Effector memory CD4-positive, alpha-beta T cell (primary cell): ENCODE results near the gene TNFSF12.
"Not testable (repeated sequence)": the region's sequence is repeated elsewhere in the genome, so short reads cannot be mapped to it uniquely, and the experiment has no call there.

ENCODE experiments used
- DNase-seq, 3 donors: peaks; one replicate each; pipeline ENCODE4 v3.0.0-alpha.2; 2020
- H3K27ac ChIP-seq: 2 replicates; pipeline ENCODE4 v1.7.0; 2013; ENCODE audit warnings: mild to moderate bottlenecking, low read length, moderate library complexity; ENCODE audit not compliant: insufficient read depth, poor library complexity, severe bottlenecking
- H3K27me3 ChIP-seq: replicated peaks from 2 replicates; pipeline ENCODE4 v1.7.0; 2013; ENCODE audit warnings: mild to moderate bottlenecking, low read length; ENCODE audit not compliant: insufficient read depth, control insufficient read depth, poor library complexity, severe bottlenecking
- H3K36me3 ChIP-seq: 2 replicates; pipeline ENCODE4 v1.7.0; 2013; ENCODE audit warnings: mild to moderate bottlenecking, low read length, moderate library complexity; ENCODE audit not compliant: control insufficient read depth, insufficient read depth
- H3K4me1 ChIP-seq: 2 replicates; pipeline ENCODE4 v1.7.0; 2013; ENCODE audit warnings: low read length, mild to moderate bottlenecking; ENCODE audit not compliant: control insufficient read depth, insufficient read depth, poor library complexity, severe bottlenecking
- H3K4me3 ChIP-seq: 2 replicates; pipeline ENCODE4 v1.7.0; 2013; ENCODE audit warnings: low read length, low read depth, mild to moderate bottlenecking; ENCODE audit not compliant: insufficient read depth, poor library complexity, severe bottlenecking
- H3K9me3 ChIP-seq: 2 replicates; pipeline ENCODE4 v1.7.0; 2013; ENCODE audit warnings: mild to moderate bottlenecking, low read length, moderate library complexity; ENCODE audit not compliant: control insufficient read depth

The TNFSF12 gene

DNA sequence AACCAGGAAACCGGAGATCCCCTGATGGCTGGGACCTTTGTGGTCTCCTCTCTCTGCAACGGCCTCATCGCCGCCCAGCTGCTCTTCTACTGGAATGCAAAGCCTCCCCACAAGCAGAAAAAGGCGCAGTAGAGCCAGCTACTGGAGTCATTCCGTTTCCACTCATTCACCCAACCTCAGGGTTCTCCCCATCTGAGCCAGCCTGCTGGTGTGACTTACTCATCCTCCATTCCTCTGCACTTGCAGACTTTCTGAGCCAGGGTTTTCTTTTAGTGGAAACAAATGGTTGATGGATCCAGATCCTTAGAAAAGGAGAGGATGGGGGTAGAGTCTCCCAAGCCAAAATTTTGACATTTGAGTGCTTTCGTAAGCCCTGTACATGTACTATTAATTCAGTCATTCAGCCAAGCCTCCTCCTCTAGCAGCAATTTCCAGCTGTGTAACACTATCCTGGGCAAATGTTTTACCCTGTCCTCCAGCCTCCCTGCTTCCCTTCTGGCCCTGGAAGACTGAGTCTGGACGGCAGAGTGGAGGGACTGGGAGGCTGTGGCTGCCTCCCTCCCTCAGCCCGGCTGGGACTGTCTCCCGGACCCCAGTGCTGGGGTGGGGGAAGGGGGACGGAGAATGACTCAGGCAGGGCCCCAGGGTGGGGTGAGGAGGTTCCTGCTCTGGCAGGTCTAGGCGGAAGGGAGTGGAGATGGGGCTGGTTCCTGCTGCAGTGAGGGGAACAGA lies 38.7 kb downstream of the TNFSF12 start:
- peaks cover 16% of the 10 kb centered on the region for H3K4me1 ChIP-seq
- peaks cover 31% of the 10 kb centered on the region for H3K36me3 ChIP-seq
- H3K27ac ChIP-seq: no peak overlapping the region
- no peak overlapping the region for H3K4me3 ChIP-seq
- no peaks in the 10 kb centered on the region for H3K9me3 ChIP-seq
- DNase-seq: no peak
- no peaks in the 10 kb centered on the region for H3K27me3 ChIP-seq

DNA sequence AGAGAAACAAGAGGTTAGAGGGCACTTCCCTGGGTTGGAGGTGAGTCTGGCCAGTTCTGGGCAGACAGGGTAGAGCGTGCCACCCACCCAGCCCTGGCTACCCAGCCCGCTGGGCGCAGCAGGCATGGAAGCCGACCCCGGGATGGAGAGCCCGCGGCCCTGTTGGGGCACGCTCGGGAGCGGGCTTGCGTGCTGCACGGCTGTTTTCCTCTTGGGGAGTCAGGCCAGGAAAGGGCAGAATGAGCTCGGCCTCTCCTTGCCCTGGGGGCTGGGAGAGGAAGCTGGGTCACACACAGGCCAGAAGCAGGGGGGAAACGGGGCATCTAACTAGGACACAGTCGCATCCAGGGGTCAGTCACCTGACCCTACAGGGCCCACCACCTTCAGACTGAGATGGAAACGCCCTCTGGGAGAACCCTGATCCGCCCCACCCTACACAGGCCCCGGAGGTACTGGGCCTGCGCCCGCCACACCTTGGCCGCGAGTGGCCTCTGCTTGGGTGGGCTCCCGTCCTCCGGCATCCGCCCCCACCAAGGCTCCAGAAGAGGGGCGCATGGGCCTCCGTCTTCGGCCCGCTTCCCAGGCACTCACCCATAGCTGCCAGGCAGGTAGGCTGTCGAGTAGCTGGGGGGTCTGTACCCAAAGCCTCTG lies 39.8 kb downstream of the TNFSF12 start:
- no peaks in the 10 kb centered on the region for H3K9me3 ChIP-seq
- H3K27me3 ChIP-seq: no peaks in the 10 kb centered on the region
- H3K27ac ChIP-seq: no peak overlapping the region
- peaks cover 8% of the 10 kb centered on the region for H3K4me1 ChIP-seq
- no peak overlapping the region for H3K4me3 ChIP-seq
- no peak for DNase-seq
- peaks cover 42% of the 10 kb centered on the region for H3K36me3 ChIP-seq

DNA sequence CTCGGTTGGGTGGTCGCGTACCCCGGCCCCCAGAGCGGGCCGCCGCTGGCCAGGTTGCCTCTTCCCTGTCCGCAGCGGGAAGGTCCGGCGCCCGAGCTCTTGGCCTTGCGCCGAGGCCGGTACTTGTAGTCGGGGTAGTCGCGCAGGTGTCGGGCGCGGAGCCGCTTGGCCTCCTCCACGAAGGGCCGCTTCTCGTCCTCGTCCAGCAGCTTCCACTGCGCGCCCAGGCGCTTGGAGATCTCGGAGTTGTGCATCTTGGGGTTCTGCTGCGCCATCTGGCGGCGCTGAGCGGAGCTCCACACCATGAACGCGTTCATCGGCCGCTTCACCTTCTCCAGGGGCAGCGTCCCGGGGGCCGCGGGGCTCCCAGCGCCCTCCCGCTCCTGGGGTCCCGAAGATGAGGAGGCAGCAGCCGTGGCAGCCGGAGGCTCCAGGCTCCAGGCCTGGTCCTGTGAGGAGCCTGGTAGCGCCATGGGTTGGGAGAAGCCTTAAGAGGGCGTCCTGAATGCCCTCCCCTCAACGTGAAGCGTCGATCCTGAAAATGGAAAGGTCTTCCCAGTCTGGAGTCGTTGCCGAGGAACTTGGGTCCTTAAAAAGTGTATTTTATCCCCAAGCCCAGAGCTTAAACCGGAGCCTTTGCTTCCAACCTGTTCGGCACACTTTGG lies 40.5 kb downstream of the TNFSF12 start:
- DNase-seq: peak; percentile 25 to 44 (median 39)
- Histone ChIP-seq H3K4me1 (peaks cover 6% of the 10 kb centered on the region), H3K36me3 (peaks cover 49% of the 10 kb centered on the region)

GRCh38 chr17:7589891-7590691 lies 41.2 kb downstream of the TNFSF12 start, which contains the start of gene SOX15:
SOX15 (minus strand) TSS chr17:7590094; CDS start chr17:7589676, 418 bp downstream.
- Histone ChIP-seq H3K4me3 (no peak within 1 kb of the TSS), H3K9me3 (no peaks in the 10 kb centered on the region), H3K4me1 (no peaks in the 10 kb centered on the region), H3K27ac (no peak within 1 kb of the TSS), H3K36me3 (peaks cover 56% of the 10 kb centered on the region), H3K27me3 (no peaks in the 10 kb centered on the region)
- DNase-seq: no peak

More for the DNA sequence above, 40.5 kb downstream of the TNFSF12 start:
- Histone ChIP-seq H3K27me3 (no peaks in the 10 kb centered on the region), H3K27ac (no peak overlapping the region), H3K9me3 (no peaks in the 10 kb centered on the region), H3K4me3 (no peak overlapping the region)

- H3K9me3 ChIP-seq: no peaks in the 10 kb centered on the region
- H3K4me1 ChIP-seq: no peaks in the 10 kb centered on the region
- DNase-seq: no peak
- H3K27ac ChIP-seq: no peak overlapping the region
- no peaks in the 10 kb centered on the region for H3K27me3 ChIP-seq
- H3K36me3 ChIP-seq: peaks cover 63% of the 10 kb centered on the region
- no peak overlapping the region for H3K4me3 ChIP-seq
Measured at GRCh38 chr17:7590743-7591142, 41.9 kb downstream of the TNFSF12 start.

DNA sequence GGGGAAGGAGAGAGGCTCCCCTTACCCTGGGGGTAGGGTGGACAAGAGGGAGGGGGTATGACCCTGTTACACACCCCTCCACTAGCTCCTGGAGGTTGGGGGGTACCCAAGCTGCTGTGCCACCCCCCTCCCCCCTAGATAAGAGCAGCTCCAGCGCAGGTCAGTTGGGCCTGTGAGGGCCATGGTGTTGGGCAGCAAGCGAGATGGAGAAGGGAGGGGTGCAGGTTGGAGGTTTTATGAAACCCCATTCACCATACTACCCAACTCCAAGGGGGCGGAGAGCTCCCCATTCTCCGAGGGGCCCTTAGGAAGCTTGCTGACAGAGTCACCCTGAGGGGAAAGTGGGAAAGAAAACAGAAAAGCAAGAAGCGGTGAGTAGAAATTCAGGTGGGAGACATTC lies 42.7 kb downstream of the TNFSF12 start:
- no peak overlapping the region for H3K4me3 ChIP-seq
- no peak for DNase-seq
- peaks cover 68% of the 10 kb centered on the region for H3K36me3 ChIP-seq
- no peaks in the 10 kb centered on the region for H3K4me1 ChIP-seq
- H3K27ac ChIP-seq: no peak overlapping the region
- no peaks in the 10 kb centered on the region for H3K9me3 ChIP-seq
- no peaks in the 10 kb centered on the region for H3K27me3 ChIP-seq

GRCh38 chr17:7592422-7593021 lies 43.7 kb downstream of the TNFSF12 start:
- Histone ChIP-seq H3K9me3 (no peaks in the 10 kb centered on the region), H3K36me3 (peaks cover 67% of the 10 kb centered on the region), H3K27me3 (no peaks in the 10 kb centered on the region), H3K4me3 (no peak overlapping the region), H3K27ac (no peak overlapping the region), H3K4me1 (no peaks in the 10 kb centered on the region)
- no peak for DNase-seq

- H3K4me1 ChIP-seq: no peaks in the 10 kb centered on the region
- peaks cover 60% of the 10 kb centered on the region for H3K36me3 ChIP-seq
- no peaks in the 10 kb centered on the region for H3K9me3 ChIP-seq
- H3K27me3 ChIP-seq: no peaks in the 10 kb centered on the region
- DNase-seq: no peak
- no peak overlapping the region for H3K4me3 ChIP-seq
- no peak overlapping the region for H3K27ac ChIP-seq
Measured at GRCh38 chr17:7593296-7593695, 44.4 kb downstream of the TNFSF12 start.

- H3K4me1 ChIP-seq, DNase-seq, H3K4me3 ChIP-seq, H3K27me3 ChIP-seq, H3K27ac ChIP-seq, H3K9me3 ChIP-seq: not testable (repeated sequence)
- H3K36me3 ChIP-seq: peaks cover 67% of the 10 kb centered on the region
Measured at GRCh38 chr17:7597561-7597960, 48.7 kb downstream of the TNFSF12 start.
